Occipital lobe (tissue), 2 donors: Measurements from ENCODE around the gene CHCHD5. TPM values are rescaled to one million over a fixed set of nuclear protein-coding genes. Genes with fewer than 3 reads are reported as not detected.
"Not testable (repeated sequence)": the region's sequence is repeated elsewhere in the genome, so short reads cannot be mapped to it uniquely, and the experiment has no call there.

ENCODE experiments used
- DNase-seq: peaks from one replicate; lab custom pipeline; 2025; lab: John Stamatoyannopoulos, UW
- total RNA-seq: library from RNA; depleted of rRNA; stranded (reverse); fragments of >200 nt; gene quantifications from one replicate; pipeline ENCODE4 v1.2.3, GENCODE V29; 2014

CHCHD5 gene
- total RNA-seq, 1 donor from 2014 or later: 4.8 TPM

DNA sequence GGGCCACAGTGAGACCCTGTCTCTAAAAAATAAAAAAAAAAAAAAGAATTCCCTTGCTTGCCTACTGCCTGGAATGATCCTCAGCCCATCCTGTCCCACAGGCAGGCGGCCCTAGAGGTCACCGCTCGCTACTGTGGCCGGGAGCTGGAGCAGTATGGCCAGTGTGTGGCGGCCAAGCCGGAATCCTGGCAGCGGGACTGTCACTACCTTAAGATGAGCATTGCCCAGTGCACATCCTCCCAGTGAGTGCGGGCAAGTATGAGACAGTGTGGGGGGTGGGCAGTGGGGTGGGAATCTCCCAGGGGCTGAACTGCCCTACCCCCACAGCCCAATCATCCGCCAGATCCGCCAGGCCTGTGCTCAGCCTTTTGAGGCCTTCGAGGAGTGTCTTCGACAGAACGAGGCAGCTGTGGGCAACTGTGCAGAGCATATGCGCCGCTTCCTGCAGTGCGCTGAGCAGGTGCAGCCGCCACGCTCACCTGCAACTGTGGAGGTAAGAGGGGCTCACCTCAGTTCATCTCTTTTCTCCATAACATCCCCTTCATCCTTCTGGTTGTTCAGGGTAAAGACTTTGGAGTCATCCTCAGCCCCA is 1.6 kb downstream of the CHCHD5 start:
- no peak for DNase-seq

DNA sequence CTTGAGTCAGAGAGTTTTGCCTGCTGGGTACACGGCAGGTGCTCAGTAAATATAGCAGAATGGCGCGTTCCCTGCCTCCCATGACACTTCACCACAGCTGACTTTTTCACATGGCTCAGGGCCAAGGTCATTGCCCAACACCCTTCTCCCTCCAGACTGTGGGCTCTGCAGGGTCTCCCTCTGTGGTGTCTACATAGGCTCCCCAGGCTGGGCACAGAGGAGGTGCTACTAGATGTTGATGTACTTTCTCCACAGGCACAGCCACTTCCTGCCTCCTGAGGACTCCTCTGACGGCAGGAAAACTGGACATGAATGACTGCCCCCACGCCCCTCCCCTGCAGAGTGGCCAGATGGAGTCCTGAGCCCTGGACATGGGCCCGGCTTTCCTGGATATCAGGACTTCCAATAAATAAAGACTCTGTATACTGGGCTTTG is 4.2 kb downstream of the CHCHD5 start:
- DNase-seq: no peak

GRCh38 chr2:112591413-112591812 is 7.0 kb downstream of the CHCHD5 start:
- DNase-seq: no peak

DNA sequence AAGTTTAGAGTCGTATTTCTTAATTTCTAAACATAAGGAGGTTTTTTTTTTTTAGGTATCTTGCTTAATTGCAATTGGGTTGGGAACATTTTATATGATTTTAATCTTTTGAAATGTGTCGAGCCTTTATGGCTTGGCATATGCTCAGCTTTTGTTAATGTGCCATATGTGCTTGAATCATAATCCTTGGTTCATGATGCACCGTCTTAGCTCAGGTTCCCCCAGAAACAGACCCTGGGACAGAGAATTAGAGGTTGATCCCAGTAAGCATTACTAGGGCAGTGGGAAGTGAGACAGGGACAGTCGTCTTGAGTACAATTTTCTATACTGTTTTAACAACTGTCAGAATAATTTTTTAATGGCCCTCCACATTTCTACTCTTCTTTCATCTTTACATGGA is 9.3 kb downstream of the CHCHD5 start:
- DNase-seq: no peak

- no peak for DNase-seq
Observed at GRCh38 chr2:112597537-112598322, 13.3 kb downstream of the CHCHD5 start.

DNA sequence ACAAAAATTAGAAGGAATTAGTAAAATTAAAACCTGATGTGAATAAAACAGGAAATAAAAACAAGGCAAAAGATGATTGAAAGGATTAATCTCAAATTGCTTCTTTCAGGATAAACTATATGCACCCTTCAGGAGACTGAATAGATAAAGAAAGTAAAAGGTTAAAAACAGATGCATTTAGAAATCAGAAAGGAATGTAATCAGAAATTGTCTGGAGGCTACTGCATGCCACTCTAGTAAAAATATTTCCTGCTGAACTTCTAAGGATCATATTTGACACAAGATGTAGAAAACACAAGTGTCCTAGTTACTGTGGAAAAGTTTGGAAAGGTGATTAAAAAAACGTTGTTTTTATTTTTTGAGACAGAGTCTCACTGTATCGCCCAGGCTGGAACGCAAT is 16.2 kb downstream of the CHCHD5 start:
- DNase-seq: no peak

- no peak for DNase-seq
Observed at GRCh38 chr2:112601754-112602153, 17.3 kb downstream of the CHCHD5 start.

- DNase-seq: no peak
Observed at GRCh38 chr2:112602917-112603316, 18.5 kb downstream of the CHCHD5 start.

GRCh38 chr2:112603731-112604130 is 19.3 kb downstream of the CHCHD5 start:
- no peak for DNase-seq

- DNase-seq: no peak
Observed at GRCh38 chr2:112604952-112605351, 20.5 kb downstream of the CHCHD5 start.

- no peak for DNase-seq
Observed at GRCh38 chr2:112605926-112606325, 21.5 kb downstream of the CHCHD5 start.

- no peak for DNase-seq
Observed at GRCh38 chr2:112606547-112606946, 22.1 kb downstream of the CHCHD5 start.

DNA sequence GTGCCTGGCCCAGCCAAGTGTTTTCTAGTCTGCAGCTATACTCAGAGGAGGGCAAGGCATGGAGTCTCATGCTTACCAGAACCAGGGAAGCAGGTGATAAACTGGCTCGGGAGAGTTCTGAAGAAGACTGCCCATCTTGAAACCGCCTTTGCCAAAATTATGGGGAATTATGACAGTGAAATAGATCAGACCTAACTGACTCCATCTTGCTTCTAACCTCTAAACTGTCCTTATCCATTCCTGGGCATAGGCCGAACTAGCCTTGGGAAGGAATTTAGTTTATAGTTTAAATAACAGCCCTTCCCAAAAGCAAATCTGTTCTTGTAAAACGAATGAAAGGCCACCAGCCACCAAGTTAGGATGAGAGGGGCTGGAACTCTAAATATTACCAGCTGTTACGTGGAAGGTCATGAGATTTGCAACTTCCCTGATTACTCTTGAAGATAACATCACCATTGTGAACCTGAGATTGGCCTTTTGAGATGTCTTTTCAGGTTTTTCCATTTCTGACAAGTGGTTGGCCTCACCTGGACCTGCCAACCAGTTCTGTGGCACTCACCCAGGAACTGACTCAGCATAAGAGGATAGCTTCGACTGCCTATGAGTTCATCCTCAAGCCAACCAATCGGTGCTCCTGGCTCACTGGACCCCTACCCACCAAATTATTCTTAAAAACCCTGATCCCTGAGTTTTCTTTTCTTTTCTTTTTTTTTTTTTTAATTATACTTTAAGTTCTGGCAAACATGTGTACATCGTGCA is 23.4 kb downstream of the CHCHD5 start:
- DNase-seq: no peak

DNA sequence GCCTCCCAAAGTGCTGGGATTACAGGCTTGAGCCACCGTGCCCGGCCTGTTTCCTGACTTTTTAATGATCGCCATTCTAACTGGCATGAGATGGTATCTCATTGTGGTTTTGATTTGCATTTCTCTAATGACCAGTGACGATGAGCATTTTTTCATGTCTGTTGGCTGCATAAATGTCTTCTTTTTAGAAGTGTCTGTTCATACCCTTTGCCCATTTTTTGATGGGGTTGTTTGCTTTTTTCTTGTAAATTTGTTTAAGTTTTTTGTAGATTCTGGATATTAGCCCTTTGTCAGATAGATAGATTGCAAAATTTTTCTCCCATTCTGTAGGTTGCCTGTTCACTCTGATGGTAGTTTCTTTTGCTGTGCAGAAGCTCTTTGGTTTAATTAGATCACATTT is 24.9 kb downstream of the CHCHD5 start:
- DNase-seq: not testable (repeated sequence)

DNA sequence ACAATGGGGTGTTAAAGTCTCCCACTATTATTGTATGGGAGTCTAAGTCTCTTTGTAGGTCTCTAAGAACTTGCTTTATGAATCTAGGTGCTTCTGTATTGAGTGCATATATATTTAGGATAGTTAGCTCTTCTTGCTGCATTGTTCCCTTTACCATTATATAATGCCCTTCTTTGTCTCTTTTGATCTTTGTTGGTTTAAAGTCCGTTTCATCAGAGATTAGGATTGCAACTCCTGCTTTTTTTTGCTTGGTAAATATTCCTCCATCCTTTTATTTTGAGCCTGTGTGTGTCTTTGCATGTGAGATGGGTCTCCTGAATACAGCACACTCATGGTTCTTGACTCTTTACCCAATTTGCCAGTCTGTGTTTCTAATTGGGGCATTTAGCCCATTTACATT is 27.9 kb downstream of the CHCHD5 start:
- not testable (repeated sequence) for DNase-seq

GRCh38 chr2:112614201-112614840 is 29.9 kb downstream of the CHCHD5 start:
- no peak for DNase-seq

DNA sequence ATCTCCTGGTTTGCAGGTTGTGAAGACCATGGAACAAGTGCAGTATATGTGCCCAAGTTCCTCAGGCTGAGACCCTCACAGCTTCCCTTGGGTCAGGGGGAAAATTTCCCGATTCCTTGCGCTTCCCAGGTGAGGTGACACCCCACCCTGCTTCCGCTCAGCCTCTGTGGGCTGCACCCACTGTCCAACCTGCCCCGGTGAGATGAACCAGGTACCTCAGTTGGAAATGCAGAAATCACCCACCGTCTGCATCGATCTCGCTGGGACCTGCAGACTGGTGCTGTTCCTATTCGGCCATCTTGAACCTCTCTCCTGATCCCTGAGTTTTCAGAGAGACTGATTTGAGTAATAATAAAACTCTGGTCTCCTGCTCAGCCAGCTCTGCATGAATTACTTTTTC is 30.6 kb downstream of the CHCHD5 start:
- DNase-seq: no peak

- not testable (repeated sequence) for DNase-seq
Observed at GRCh38 chr2:112615798-112616197, 31.4 kb downstream of the CHCHD5 start.

DNA sequence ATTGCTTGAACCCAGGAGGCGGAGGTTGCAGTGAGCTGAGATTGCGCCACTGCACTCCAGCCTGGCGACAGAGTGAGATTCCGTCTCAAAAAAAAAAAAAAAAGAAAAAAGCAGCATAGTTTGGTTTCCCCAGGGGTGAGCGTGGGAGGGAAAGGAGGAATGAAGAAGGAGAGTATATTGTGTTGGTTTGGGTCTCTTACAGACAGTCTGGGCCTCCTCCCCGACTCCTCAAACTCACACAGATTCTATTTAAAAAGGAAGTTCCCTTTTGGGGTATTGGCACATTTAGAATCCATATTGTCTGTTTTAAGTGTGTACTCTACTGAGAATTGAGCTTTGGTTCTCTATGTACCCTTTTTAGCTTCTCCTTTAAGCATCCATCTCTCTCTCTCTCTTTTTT is 34.0 kb downstream of the CHCHD5 start:
- no peak for DNase-seq

DNA sequence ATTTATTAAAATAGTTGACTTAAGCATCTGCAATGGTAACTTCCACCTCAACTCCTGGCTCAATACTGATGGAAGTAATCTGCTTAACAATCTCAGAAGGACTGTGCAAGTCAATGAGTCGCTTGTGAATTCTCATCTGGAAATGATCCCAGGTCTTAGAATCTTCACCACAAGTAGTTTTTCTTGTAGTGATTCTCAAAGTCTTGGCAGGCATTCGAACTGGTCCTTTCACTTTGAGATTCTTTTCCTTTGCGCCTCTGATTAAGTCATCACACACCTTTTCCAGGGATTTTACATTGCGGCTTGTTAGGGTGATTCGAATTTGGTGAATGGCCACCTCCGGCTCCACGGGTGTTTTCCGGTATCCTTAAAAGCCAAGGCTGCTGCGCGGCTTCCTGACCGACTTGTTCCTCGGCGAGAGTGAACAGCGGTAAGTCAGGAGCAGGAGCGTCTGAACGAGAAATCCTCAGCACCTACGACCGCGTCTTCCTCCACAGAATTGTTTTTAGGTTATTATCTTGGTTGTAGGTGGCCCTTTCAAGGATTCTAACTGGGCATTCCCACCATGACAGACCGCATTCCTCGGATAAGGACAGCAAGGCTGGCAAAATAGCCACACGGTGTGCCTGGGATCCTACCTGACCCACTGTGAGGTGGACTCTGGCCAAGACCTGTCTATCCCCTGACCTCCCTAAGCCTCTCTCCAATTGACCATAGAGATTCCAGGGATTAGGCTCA is 37.5 kb downstream of the CHCHD5 start:
- no peak for DNase-seq

GRCh38 chr2:112622528-112622849 is 38.1 kb downstream of the CHCHD5 start:
- DNase-seq: no peak
